MV-4-11 (cell line): ENCODE measurements around the gene CTU2.
A peak's percentile ranks its signal among the peaks of the same experiment; 100 is the strongest.

Source experiments
- DNase-seq: peaks from one replicate; lab custom pipeline; 2025; lab: John Stamatoyannopoulos, UW

CTU2 gene

DNA sequence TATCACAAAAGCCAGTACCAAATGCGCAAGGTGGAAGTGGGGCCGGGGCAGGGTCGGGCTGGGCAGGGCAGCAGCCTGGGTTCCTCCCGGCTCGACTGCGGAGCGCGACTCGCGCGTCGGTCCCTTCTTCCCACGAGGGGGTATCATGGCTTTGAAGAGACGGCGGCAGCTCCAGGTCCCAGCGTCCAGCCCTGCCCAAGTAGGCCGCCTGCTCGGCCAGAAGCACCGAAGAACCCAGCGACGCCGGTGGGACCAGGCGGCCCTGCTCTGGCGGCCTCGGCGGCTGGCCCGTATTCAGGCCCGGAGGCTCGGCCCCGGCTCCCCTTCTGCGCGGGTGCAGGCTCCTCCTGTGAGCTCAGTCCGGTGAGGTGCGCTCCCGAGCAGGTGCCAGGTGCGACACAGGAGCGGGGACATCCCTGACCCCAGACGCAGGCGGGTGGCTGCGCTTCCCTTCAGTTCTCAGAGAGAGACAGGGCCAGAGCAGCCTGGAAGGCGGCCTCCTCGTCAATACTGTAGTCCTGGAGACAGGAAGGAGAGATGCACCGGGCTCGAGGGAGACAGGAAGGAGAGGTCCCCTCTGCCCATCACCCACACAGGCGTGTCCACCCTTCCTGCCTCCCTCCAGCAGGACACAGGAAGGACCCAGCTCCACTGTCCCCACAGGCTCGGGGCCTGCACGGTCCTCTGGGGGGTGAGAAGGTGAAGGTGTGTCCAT, 9.0 kb upstream of the CTU2 start:
- DNase-seq, result no peak

DNA sequence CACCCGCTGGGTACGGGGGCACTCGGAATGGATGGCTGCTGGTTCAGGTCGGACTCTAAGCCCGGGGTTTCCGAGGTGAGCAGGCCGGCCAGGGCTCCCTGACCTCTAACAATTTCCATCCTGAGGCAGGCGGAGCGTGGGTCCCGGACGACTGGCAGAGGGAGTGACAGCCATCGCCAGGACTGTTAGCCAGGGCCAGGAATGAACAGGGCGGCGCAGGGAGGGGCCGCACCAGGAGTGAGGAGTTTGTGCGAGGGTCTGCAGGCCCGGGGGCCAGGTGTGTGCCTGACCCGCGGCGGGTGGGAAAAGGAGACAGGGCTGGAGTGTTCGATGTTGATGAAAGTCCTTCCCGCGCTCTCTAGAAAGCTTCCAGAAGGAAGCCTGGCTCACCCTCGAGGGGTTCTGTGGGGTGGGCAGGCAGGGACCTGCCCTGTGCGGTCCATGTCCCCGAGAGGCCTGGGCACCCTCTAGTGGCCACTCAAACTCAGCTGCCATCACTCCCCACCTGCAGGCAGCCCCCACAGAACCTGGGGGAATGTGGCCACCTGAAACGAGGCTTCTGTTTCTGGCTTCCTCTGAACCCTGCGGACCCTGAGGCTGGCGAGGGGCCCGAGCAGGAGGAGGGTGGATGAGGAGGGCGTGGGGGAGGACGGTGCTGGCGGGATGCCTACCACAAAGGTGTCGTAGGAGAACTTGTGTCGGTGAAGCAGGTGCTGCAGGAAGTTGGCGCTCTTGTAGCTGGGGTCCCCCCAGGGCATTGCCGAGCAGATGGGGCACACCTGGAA, 8.3 kb upstream of the CTU2 start:
- no peak for DNase-seq

DNA sequence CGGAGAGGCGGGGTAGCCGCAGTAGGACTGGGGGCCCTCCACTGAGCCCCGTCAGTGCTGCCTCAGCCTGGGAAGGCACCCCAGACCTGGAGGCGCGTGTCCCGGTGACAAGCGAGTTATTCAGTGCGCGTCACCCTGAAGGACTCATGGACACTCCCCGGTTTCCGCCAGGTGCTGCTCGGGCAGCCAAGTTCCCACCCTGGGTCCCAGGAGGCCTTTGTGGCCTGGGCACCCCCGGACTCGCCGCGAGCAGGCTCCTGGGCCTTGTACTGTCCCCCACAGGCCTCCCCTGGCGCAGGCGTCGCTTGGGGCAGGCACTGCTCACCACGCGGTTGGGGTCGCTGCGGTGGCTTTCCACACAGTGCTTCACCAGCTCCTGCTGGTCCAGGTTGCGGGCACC, 7.7 kb upstream of the CTU2 start:
- no peak for DNase-seq

DNA sequence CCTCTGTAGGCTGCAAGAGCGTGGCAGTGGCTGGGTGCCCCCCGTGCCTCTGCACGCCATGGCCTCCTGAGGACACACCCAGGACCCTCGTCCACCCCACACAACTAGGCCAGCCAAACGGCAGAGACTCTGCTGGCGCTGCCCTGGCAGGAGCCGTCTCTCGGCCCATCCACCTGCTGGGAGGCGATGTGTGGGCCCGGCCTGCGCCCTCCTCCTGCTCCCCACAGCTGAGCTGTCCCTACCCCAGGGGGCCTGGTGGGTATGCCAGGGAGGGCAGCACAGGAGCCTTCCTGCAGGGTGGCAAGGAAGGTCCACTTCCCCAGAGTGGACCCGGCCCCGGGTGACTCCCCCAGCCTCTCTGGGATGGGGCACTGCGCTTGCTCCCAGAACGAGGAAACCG, 7.1 kb upstream of the CTU2 start:
- DNase-seq, result no peak

DNA sequence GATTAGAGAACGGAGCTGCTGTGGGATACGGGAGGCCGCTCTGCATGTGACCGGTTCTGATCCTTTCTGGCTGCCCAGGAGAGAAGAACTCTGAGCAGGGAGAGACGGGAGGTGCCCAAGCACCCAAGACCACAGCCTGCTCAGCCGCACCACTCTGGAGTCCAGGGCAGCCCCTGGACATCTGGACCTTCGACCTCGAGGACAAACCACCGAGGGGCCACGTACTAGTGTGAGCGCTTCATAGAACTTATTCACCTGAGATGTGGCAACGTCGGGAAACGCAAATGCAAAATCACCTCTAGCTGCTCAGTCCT, 6.0 kb upstream of the CTU2 start:
- DNase-seq, result no peak

DNA sequence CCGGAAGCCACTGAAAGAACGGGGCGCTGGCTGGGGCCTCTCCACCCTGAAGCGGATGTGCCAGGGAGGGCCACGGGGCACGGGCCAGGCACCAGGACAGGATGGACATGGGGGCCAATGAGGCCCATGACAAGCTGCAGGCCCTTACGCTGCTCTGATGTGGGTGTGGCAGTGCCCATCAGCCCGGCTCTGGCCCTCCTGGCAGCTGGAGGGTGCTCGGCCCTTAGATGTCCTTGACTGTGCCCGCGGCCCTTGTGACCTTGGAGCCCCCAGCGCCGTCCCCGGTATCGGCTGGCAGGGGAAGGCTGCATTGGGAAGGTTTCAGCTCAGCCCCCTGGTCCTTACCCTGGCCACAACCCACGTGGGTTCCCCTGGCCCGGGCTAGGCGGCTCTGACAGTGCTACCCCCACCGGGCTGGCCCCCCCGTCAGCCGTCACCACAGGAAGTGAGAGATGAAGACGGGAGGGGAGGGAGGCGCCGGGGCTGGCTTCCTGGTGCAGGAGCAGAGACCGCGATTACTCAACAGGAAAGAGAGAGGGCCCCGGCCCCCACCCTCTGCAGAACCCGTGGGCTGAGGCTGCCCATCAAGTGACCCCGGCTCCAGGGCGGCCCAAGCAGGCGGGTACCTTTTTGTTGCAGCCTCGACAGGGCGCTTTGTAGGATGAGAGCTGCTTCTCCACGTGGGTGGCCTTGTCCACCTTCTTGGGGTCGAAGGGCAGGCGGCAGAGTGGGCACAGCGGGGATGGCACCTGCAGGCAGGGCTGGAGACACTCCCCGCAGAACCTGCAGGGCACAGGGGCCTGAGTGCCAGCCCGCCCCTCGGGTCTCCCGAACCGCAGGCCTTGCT, 5.4 kb upstream of the CTU2 start:
- DNase-seq, result peak; percentile 97

DNA sequence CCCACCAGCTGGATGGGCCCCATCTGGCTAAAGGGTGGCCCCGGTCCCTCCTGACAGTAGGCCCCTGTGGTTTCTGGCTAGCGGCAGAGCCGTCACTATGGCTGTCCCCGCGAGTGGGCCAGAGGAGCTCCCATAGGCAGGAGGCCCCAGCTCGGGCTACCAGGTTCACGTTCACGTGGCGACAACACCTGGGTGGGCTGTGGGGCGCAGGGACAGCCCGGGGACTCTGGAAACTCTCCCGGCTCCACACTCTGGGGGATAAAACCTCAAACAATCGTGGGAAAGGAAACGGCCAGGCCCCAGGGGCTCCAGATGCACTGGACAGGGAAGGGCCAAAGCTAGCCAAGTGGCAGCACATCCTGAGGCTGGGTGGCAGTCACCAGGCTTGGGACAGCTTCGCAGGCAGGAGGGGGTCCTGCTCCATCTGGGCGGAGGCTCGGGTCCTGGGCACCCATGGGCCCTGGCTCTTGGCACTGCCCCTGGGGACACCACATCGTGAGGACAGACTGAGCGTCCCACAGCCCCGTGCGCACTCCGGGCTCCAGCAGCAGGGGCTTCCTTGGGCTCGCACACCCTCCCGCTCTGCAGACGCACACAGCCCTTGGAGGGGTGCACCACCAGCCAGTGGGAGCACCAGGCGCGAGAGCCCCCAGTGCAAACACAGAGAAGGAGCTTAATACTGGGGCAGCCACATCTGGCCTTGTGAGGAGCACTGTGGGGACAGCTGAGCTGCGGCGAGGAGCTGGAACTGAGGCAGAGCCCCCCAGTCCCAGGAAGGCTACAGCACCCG, 4.5 kb upstream of the CTU2 start:
- no peak for DNase-seq

DNA sequence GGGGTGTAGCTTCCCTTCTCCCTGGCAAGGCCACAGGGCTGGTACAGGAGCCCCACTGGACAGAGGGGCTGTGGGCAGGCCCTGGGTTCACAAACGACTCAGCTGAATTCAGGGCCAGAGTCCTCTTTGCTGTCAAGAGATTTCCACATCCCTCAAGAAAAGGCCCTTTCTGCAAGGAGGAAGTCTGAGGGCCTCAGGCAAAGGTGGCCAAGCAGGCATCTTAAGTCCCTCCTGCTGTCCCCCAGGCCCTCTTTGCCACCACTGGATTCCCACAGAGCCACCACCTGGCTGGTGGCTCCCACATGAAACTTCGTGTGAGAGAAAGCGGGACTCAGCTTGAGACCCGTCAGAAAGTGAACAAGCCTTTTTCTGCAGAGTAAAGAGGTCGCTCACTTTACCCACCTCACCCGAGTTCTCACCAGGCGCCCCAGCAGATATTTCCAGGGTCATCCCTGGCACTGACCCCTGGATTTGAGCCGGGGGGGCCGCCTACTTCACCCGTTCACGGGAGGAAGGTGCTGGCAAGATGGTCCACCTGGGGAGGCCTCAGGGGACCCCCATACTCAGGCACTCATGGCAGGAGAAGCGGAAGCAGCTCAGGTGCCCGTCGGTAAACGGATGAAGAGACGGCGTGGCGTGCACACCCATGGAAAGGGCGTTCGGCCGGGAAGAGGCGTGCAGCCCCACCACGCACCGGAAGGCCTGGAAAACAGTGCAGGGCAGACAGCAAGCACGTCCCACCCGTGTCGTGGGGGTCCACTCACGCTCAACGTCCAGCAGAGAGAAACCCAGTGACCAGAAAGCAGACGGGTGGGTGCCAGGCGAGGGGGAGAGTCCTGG, 3.7 kb upstream of the CTU2 start:
- peak; percentile 52 for DNase-seq

DNA sequence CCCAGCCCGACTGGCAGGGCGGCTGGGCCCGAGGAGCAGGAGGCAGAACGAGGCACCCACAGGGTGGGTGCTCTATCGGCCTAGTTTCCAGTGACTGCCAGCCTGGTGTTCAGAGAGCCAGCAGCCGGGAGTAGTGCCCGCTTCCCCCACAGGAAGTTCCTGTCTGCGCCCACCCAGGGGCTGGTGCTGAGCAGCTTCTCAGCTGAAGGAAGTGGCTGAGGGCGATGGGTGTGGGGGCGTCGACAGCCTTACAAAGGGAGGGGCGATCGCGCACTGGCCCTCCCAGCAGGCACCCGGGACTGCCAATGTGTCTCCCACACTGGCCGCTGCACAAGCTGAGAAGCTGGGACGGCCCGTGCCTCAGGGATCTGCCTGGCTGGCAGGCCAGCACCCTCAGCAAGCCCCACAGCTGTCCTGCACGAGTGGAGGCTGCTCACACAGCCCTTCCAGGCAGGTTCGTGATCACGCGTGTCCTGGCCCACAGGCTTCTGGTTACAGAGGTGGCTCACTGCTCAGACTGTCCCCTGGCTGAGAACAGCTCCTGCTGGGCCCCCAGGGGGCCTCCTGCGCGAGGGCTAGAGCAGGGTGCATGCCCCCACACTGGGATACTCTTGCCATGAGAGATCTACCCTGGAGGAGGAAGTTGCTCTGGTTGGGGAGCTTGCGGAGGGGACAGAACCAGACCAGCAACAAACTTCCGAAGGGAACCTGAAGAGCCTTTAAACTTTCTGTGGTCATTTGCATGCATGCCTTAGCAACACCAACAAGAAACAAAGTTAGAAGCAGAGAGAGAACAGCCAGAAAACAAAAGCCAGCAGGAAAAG, 2.6 kb upstream of the CTU2 start:
- DNase-seq, result peak; percentile 74

DNA sequence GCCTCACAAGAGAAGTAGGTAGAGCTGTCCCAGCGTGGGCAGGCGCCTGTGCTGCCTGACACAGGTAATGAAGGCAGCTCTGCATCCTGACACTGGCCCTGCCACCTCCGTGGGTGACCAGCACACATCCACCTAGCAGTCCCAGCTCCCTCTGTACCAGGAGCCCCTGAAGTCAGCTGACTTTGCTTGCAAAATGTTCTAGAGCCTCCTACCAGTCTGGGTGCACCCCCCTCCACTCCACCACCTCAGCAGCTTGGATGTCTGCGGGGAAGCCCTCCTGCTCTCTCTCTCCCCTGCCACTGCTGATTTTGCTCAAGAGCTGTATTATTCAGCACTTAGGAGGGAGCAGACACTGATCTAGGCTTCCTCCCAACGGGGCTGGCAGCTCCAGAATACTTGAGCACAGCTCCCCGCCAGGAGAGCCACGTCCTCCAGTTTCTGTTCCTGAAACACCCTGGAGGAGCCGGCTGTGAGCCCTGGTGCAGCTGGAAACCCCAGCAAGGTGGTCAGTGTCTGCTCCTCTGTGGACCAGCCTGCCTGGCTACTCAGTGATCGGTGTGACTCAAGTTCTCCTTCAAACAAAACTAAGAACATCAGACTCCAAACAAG, 1.1 kb upstream of the CTU2 start:
- peak; percentile 84 for DNase-seq

DNA sequence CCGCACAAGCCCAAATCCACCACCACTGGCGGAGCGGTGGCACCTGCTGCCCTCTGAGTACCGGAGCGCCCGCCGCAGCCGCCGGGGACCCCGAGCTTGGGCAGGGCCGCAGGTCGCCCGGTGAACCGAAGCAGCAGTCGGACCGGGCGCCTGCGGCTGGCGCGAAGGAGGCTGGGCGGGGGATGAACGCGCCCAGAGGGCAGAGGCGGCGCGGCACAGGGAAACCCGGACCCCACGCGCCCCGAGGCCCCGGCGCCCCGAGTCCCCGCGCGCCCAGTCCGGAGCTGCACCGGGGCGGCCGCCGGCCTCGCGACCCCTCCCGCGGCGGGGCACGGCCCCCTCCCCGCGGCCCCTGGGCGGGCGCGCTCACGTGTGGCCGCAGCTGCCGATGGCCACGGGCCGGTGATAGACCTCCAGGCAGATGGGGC, 488 bp upstream of the CTU2 start:
- DNase-seq, result no peak

DNA sequence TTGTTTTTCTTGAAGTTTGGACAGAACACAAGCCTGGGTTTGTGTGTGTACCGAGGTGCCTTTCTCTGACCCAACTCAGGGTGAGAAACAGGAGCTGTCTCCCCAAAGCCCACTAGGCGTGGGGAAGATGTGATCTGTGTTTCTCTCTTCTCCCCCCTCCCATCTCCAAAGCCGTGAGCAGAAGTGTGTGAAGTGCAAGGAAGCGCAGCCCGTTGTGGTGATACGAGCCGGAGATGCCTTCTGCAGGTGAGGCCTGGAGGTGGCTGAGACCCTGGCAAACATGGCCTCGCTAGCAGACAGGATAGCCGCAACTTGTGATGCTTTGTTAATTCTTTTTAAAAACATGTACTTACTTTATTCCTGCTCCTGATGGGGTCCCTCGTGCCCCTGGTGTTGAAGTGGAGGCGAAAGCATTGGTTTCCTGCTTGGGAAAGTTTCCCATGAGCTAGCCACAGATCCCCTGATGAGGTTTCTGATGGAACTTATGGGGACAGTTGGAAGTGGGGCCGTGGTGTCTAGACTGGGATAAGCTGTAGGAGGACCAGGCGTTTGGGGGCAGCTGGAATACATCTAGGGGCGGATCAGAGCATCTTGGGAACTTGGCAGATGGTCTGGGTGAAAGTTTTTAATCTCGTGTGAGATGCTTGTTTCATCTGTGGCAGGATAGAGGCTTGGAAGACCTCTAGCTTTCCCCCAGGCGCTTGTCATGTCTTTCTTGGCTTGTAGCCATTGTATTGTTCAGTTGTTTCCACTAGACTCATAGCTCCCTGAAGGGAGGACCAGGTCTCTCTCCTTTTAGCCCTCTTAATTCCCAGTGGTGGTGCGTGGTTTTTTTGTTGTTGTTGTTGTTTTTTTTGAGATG, 893 bp downstream of the CTU2 start:
- DNase-seq, result no peak

DNA sequence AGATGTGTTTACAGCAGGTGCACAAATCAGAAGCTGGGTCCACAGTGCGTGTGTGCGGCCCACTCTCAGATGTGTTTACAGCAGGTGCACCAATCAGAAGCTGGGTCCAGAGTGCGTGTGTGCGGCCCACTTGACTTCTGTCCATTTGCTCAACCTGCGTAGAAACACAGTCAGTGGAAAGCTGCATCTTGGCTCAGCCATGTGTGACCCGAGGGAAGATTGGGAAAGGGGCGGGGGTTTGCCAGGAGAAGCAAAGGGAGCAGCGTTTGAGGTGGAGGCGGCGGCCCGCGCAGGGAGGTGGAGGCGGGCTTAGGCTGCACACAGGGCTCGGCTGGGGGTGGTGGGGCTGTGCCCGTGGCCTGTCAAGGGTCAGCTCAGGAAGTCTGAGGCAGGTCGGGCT, 4.3 kb downstream of the CTU2 start:
- DNase-seq, result no peak

DNA sequence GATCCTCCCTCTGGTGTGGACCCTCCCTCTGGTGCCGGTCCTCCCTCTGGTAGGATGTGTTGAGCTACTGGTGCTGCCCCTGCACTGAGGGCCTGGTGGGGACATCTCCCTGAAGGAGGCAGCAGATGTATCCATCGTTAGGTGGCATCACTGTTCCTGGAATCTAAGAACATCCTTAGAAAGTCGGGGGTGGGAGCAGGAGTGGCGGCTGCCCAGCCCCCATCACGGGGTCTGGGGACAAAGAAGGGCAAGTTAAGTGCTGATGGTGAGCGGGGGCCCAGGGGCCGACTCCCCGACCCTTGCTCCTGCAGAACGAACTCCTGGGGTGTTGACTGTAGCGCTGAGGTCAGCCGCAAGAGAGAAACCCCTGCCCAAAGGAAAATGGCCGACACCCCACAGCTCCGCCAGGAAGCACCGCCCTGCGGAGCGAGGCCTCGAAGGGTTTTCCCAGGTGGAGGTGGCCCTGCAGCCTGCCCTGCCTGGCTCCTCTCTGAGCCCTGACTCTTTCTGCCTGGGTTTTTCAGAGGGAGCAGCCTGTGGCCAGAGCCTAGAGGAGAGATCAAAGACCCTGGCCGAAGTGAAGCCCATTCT, 5.5 kb downstream of the CTU2 start:
- no peak for DNase-seq

DNA sequence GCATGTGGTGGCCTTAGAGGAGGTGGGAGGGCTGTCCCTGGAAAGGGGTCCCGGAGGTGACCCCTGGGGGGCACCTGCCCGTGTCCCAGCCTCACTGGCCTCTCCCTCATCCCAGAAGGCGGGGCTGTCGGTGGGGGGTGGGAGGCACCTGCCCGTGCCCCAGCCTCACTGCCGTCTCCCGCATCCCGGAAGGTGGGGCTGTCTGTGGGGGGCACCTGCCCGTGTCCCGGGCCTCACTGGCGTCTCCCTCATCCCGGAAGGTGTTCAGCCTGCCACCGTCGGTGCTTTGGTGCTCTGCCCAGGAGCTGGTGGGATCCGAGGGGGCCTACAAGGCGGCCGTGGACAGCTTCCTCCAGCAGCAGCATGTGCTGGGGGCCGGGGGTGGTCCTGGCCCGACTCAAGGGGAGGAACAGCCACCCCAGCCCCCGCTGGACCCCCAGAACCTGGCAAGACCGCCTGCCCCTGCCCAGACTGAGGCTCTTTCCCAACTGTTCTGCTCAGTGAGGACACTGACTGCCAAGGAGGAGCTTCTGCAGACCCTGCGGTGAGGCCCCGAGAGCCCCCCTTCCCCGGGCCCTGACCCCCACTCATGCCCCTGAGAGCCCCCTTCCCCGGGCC, 6.2 kb downstream of the CTU2 start:
- no peak for DNase-seq

DNA sequence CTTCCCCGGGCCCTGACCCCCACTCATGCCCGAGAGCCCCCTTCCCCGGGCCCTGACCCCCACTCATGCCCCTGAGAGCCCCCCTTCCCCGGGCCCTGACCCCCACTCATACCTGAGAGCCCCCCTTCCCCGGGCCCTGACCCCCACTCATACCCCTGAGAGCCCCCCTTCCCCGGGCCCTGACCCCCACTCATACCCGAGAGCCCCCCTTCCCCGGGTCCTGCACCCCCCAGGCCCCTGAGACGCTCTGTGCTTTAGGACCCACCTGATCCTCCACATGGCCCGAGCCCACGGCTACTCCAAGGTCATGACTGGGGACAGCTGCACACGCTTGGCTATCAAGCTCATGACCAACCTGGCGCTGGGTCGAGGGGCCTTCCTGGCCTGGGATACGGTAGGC, 6.8 kb downstream of the CTU2 start:
- DNase-seq, result no peak

DNA sequence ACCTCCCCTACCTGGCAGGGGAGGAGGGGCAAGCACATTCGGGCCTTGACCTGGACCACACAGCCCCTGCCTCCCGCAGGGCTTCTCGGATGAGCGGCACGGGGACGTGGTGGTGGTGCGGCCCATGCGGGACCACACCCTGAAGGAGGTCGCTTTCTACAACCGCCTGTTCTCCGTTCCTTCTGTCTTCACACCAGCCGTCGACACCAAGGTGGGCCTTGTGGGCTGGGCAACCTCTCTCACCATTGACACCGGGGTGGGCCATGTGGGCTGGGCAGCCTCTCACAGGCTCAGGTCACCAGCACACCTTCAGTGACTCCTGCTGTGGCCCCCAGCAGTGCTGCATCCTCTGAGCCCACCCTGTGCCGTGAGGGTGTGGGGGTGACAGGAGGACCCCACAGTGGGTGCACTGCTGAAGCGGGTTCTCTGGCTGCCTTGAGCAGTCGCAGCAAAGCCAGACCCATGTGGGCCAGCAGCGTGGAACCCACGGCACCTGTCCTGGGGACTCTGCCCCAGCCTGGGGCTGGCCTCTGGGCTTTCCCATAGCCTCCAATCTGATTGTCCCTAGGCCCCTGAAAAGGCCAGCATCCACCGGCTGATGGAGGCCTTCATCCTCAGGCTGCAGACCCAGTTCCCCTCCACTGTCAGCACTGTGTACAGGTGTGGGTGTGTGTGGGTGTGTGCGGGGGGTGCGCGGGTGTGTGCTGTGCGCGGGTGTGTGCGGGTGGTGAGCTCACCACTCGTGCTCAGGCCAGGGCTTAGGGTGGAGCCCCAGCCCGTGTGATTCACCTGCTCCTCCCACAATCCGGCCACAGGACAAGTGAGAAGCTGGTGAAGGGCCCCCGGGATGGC, 7.5 kb downstream of the CTU2 start:
- DNase-seq, result no peak
